HG03108 (cell line): ENCODE data around the gene APOL2.
"Not testable (repeated sequence)": the region's sequence is repeated elsewhere in the genome, so short reads cannot be mapped to it uniquely, and the experiment has no call there.

Source experiments
- ATAC-seq: cut with Tn5 transposase; IDR thresholded peaks from one replicate; pipeline ENCODE4 v1.9.1; 2021; ENCODE audit warnings: moderate library complexity; ENCODE audit not compliant: unreplicated experiment

Gene APOL2

DNA sequence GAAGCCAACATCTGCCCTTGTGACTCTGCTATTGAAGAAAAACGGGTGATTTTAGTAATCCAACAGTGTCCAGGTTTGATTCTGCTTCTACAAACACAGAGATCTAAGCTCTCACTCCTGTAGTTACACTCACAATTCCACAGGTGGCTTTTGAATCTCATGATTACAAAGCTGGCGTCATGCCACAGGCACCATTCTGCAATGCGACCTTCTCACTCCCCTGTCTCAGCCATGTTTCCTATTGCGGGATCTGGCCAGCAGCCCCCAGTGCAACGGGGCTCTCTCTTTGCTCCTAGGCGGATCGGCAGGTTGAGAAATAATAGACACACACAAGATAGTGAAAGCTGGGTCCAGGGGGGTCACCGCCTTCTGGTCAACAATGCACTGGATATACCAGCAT, 36.4 kb downstream of the APOL2 start:
- not testable (repeated sequence) for ATAC-seq

DNA sequence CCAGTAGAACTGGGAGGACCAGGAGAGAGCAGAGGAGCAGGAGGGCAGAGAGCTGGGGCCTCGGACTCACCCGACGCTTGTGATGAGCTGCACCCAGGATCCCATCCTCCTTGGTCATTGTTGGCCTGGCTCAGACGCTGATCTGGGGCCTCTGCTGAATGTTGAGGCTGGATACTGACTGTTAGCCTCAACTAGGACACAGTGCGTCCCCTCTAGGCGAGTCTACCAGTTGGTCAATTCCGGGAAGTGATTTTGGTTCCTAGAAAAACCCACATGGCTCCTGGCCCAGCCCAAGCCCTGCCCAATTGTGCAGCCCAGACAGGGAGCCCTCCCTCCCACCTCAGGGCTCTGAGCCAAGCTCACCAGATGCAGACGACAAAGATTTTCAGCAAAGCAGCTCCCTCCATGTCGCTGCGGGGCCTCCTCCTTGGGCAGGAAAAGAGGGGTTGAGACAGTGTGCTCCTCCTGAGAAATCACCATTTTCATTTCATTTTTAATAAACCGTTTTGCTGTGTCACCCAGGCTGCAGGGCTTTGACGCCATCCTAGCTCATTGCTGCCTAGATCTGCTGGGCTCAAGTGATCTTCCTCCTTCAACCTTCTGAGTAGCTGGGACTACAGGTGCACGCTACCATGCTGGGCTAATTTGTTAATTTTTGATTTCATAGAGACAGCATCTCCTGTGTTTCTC, 37.6 kb downstream of the APOL2 start, which contains the start of gene APOL4:
Gene APOL4, minus strand, starts transcription at position 180 of the 690 bp plus-strand sequence. Its CDS starts 75 bp downstream, at position 105.
- ATAC-seq: no peak

- not testable (repeated sequence) for ATAC-seq
These were observed 38.3 kb downstream of the APOL2 start for GRCh38 chr22:36201025-36201424.

- no peak for ATAC-seq
These were observed 40.3 kb downstream of the APOL2 start for GRCh38 chr22:36199001-36199551.

DNA sequence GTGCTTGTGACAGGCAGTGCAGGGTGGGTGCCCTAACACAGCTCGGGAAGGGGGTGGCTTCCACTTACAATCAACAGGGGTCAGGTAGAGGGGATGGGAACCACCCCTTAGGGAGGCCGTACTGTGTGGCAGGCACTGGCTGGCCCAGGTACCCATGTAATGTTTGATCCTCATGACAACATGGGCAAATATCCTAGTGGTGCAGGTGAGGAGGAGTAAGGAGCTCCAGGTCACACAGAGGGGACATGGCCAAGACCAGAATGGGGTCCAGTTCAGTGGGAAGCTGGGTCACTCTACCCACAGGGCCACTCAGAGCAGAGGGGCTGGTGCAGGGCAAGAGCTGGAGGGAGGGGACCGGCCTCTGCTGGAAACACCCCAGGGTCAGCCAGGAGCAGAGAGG, 40.8 kb downstream of the APOL2 start:
- no peak for ATAC-seq

DNA sequence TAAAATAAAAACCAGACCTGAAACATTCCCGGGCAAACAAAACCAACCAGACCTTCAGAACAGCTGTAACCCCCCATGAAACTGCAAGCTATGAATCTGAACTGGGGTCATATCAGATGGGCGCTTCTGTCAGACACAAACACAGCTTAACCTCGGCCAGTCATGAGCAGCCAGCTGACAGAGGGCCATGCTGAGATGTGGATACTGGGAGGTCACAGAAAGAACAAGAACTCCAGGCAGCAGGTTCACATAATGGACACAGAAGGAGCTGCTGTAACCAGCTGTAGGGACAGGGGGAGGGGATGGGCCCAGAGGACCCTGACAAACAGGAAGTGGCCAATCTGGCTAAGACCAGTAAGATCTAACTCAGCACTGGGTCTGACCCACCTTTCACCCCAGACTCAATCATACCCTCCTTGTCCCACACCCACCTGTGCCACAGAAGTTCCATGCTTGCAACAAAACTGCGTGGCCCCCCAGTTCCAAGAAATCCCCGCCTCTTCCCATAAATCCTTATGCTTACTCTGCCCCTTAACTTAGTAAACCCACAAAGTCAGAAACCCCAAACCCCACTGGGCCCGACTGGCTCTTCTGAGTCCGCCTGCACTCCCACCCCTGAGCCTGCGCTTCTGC, 41.7 kb downstream of the APOL2 start:
- no peak for ATAC-seq

DNA sequence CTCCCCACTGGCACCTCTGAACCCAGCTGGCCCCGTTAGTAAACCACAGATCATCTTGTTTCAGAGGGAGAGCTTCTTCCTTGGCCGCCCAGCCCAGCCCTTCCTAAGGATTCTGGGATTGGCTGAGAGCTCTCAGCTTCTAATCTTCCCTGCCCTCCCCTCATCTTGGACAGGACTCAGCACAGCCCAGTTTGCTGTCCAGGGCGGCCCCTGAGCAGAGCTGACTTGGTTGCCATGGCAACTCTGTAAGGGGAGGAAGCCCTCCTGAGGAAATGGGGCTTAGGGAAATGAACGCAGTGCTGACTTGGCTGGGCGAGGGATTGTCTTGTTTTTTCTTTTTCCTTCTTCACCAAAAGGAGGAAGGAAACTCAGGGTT, 42.3 kb downstream of the APOL2 start:
- no peak for ATAC-seq

DNA sequence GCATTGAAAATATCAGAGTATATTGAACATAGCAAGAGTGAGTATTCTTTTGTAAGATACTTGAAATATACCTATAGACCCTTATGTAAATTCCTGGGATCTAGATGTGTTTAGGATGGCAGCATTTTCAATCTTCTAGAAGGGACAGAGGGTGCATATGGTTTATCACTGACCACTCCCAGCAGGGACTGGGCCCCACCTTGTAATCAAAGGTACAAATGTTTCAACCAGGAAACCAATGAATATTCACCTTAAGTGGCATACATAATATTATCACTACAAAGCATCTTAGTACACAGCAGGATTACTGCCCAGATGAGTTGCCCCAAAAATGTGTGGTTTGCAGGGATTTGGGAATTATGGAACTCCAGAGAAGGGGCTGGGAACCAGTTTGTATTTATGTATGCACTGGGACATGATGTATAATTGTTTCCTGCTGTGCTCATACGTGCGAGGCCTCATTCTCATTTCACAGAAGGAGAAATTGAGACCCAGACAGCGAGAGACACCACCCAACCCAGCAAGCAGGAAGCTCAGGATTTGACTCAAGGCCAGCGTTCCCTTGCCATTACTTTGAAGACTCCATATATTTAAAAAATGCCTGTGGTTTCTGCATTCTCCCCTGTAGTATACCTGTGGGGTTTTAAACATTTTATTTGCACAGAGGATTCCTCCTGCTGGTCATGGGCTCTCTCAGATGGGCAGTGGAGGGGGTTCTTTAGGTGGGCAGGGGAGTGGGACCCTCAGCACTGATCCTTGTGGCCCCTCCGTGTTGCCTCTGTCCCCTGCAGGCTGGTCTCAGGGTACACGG, 42.9 kb downstream of the APOL2 start:
- ATAC-seq: no peak

DNA sequence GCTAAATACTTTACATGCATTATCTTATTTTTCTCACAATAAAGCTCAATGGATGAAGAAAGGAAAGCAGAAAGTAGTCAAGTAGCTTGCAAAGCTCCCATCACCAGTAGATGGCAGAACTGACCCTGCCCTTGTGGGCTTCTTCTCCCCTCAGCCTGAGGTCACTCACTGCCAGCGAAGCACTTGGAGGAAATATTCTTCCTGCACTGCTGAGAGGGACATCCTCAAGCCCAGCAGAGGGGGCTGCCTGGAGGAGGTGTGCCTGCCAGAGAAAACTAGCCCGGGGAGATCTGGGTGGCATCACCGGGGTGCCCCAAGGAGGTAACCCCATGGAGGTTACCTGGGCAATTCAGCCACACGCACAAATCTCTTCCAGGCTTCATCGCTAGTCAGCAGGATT, 44.4 kb downstream of the APOL2 start:
- no peak for ATAC-seq

DNA sequence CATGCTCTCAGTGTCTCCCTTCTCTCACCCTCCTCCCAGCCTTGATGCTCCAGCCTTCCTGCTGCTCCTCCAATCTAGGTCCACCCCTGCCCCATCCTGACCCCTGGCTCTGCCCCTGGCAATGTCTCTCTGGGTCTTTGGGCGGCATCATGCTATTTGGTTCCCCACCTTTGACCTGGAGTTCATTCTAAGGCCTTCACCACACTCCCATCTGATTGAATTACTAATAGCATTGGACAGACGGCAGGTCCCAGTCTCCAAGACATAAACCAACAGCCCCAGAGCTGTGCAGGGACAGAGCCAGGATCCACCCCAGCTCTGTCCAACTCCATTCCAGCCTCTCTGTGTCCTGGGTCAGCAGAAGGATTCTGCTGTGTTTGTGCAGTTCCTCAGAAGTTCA, 44.9 kb downstream of the APOL2 start:
- no peak for ATAC-seq

- ATAC-seq: no peak
These were observed 45.8 kb downstream of the APOL2 start for GRCh38 chr22:36193577-36193976.

DNA sequence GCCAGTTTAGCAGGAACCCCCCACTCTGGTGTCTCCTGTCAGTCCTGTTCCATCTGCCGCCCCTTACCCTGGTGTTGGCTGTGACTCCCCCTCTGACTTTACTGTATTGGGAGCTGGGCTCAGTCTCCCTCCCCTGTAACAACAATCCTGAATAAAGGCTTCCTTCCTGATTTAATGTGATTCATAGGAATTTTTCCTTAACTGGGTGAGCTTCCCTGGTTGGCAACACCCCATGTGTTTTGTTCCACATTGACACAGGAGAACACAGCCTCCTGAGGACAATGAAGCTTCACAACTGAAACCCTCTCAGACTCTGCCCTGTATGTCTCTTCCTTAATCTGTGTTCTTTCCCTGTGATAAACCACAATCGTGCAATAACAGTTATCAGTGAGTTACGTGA, 46.2 kb downstream of the APOL2 start:
- no peak for ATAC-seq

- no peak for ATAC-seq
These were observed 46.8 kb downstream of the APOL2 start for GRCh38 chr22:36192542-36192941.

DNA sequence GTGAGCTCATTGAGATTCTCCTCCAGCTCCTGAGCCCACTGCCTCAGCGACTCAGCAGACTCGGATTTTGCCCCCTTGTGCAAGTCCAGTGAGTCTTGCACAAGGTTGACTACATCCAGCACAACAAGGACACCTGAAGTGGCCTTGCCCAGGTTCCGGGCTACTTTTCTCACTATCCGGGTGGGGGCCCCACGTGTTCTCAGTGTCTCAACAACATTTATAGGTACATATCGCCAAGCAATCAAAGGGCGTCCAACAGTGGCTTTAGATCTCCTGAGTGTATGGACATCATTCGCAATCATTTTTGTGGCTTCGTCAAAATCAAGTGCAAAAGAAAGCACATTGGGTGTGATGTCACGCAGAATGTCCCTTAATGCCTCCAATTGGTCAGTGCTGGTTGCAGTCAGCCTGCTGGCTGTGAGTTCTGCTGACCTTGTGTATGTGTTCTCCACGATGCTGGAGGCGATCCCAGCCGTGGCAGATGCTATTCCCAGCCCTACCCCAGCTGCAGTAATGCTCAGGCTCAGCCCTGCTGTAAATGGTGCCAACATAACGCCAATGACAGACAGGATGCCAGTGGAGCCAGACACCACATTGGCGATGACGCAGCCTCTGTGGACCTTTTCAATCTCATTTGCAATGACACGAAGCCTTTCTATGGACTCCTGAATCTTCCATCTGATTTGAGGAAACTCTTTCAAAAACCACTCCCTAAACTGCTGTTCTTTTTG, 48.1 kb downstream of the APOL2 start:
- no peak for ATAC-seq

- not testable (repeated sequence) for ATAC-seq
These were observed 51.5 kb downstream of the APOL2 start for GRCh38 chr22:36187862-36188261.

DNA sequence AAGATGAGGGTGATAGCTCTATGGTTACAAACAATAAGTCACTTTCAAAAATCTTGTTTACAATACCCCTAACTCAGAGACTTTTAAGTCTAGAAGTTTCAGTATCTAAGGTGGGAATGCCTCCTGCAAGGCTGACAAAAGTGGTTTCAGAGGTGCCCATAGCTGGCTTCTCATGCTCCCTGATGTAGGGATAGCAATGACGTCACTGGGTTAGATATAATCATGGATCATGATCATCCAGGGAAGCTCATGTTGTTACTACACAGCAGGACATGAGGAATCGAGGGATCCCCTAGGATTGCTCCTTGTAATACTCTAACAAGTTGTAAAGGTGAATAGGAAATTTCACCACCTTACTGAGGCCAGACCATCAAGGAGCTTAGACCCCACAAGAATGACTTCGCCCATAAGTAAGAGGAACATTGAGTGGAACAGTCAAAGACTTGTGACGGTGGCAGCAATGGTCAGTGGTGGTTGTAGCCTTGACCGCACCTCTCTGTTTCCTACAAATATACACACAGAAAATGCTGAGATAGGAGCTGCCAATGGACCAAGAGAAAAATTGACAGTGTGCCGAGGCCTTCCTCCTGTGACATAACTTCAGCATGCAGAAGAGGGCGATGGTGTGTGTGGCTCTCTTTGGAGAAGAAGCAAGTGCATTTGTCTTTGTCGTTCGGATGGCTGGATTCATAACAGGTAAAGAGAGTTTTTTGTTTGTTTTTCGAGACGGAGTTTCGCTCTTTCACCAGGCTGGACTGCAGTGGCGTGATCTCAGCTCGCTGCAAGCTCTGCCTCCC, 53.3 kb downstream of the APOL2 start:
- no peak for ATAC-seq

GRCh38 chr22:36184433-36185025, 54.8 kb downstream of the APOL2 start:
- ATAC-seq: no peak

DNA sequence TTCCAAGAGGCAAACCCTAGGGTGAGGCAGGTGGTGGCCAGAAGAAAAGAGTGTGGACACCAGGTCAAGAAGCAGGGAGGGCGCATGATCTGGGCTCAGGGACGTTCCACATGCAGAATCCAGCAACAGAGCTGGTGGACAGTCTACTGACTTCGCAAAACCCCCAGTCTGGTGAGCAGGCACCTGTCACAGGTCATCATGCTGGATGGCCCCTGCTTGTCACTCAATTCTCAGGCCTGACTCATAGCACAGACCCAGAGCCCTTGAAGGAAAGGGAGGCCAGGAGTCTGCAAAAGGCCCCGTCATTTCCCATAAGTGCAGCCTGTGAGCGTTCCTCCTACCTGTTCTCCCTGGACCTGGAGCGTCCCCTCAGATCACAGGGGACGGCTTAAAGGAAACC, 55.9 kb downstream of the APOL2 start:
- no peak for ATAC-seq

DNA sequence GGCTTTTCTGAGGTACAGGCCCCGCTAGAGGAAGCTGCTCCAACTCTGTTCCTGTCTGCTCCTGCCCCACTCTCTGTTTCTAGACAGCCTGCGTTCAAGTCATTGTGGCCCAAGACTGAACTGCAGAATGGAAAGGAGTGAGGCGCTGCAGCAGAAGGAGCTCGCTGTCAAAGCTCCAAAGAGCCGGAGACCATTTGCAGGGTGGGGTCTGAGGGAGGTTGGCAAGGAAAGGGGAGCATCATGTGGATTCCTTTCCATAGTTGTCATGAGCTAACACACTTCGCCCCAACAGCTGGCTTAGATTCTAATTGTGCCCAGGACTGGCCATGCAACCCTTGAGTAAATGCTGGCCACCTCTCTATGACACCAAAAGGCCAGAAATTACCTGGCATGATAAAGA, 56.5 kb downstream of the APOL2 start:
- no peak for ATAC-seq

DNA sequence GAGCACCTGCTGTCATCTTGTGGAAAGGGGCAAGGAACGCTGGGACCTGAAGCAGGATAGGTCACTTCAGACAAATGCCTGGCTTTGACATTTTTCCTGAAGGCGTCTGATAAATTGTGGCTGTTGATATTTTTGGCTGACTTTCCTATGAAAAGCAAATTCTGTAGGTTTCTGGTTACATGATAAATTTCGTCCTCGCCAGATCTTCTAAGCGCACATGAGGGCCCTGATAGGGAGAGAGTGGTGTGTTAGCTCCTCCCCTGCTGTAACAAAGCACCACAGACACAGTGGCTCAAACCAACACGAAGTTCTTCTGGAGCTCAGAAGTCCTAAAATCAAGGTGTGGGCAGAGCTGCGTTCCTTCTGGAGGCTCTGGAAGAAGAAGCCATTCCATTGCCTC, 57.3 kb downstream of the APOL2 start:
- no peak for ATAC-seq
